B cell (primary cell): Measurements from ENCODE around the gene PTRH1.

Experiments used
- EZH2 ChIP-seq: IDR thresholded peaks from 2 replicates; pipeline ENCODE4 v1.6.1; 2012; ENCODE audit warnings: borderline replicate concordance, low read depth, mild to moderate bottlenecking, moderate library complexity, low read length; ENCODE audit not compliant: insufficient read depth, poor library complexity, severe bottlenecking
- TF ChIP-seq, protein P1 (sequence below): fragments of 200-600 bp; IDR thresholded peaks from one replicate; pipeline ENCODE4 v1.8.0; 2022; ENCODE audit warnings: antibody characterized with exemption, mild to moderate bottlenecking

DNA sequence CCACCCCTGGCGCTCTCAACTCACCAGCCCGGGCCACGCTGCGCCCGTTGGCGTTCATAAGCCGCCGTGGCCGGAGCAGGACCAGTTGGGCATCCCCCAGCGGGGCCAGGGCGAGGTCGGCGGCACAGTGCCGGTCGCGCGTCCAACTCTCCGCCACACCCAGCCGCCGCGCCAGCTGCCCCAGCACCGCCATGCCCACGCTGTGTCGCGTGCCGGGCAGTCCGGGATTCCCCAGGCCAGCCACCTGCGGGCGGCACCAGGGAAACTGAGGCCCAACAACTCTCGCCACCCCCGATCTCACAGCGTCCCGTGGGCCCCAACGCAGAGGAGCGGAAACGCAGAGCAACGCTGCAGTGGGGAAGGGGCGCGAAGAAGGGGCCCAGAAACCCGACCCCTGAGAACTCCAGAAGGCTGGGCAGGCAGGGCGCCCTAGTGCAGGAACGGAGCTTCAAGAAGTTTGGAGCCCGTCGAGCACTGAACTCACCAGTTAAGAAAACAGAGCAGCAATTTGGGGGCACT lies 453 bp downstream of the PTRH1 start:
- TF ChIP-seq, protein P1, sequence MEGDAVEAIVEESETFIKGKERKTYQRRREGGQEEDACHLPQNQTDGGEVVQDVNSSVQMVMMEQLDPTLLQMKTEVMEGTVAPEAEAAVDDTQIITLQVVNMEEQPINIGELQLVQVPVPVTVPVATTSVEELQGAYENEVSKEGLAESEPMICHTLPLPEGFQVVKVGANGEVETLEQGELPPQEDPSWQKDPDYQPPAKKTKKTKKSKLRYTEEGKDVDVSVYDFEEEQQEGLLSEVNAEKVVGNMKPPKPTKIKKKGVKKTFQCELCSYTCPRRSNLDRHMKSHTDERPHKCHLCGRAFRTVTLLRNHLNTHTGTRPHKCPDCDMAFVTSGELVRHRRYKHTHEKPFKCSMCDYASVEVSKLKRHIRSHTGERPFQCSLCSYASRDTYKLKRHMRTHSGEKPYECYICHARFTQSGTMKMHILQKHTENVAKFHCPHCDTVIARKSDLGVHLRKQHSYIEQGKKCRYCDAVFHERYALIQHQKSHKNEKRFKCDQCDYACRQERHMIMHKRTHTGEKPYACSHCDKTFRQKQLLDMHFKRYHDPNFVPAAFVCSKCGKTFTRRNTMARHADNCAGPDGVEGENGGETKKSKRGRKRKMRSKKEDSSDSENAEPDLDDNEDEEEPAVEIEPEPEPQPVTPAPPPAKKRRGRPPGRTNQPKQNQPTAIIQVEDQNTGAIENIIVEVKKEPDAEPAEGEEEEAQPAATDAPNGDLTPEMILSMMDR = no peak
- TF ChIP-seq EZH2 = no peak
